ENCODE measurements around the gene ETNK1.
A peak's percentile ranks its signal among the peaks of the same experiment; 100 is the strongest.

Gene ETNK1

GRCh38 chr12:22665476-22665875 lies 40.5 kb downstream of the ETNK1 start:
- no peaks in the 10 kb centered on the region for H3K27me3 ChIP-seq (ENCODE audit: insufficient read depth, low read length, poor library complexity)
- TF ChIP-seq CTCF (IDR thresholded peaks at IDR 0.05; ENCODE audit: borderline replicate concordance, extremely low read depth, low read length, poor library complexity, severe bottlenecking): no peak
- no peak for TF ChIP-seq EZH2 (IDR thresholded peaks at IDR 0.05; ENCODE audit: borderline replicate concordance, low read depth, low read length, severe bottlenecking)
- no peak overlapping the region for H2AFZ ChIP-seq (ENCODE audit: low read depth, low read length)
- H3K9me3 ChIP-seq (ENCODE audit: insufficient read depth, low read length, severe bottlenecking): no peaks in the 10 kb centered on the region
- H3K4me1 ChIP-seq (ENCODE audit: insufficient read depth, low read length): no peaks in the 10 kb centered on the region
- no peak for ATAC-seq (ENCODE audit: insufficient read depth, low read depth)
- H3K79me2 ChIP-seq (ENCODE audit: insufficient read depth, low read length): no peaks in the 10 kb centered on the region
- no peak overlapping the region for H3K9ac ChIP-seq (ENCODE audit: low read depth, low read length)
- no peak overlapping the region for H3K4me3 ChIP-seq (ENCODE audit: low read depth in 1 of 2, low read length in 2 of 2)
- no peak overlapping the region for H3K4me2 ChIP-seq (ENCODE audit: insufficient read depth, low read length)
- DNase-seq: no peak
- no peaks in the 10 kb centered on the region for H4K20me1 ChIP-seq (ENCODE audit: insufficient read depth, low read length)
- H3K36me3 ChIP-seq (ENCODE audit: insufficient read depth, low read length): peaks cover 30% of the 10 kb centered on the region
- no peak overlapping the region for H3K27ac ChIP-seq (ENCODE audit: low read length)

- Histone ChIP-seq H3K4me1 (ENCODE audit: insufficient read depth, low read length) (no peaks in the 10 kb centered on the region), H3K79me2 (ENCODE audit: insufficient read depth, low read length) (no peaks in the 10 kb centered on the region), H4K20me1 (ENCODE audit: insufficient read depth, low read length) (no peaks in the 10 kb centered on the region), H3K27ac (ENCODE audit: low read length) (no peak overlapping the region), H3K9ac (ENCODE audit: low read depth, low read length) (no peak overlapping the region), H3K36me3 (ENCODE audit: insufficient read depth, low read length) (peaks cover 25% of the 10 kb centered on the region), H3K4me3 (ENCODE audit: low read depth in 1 of 2, low read length in 2 of 2) (no peak overlapping the region), H3K9me3 (ENCODE audit: insufficient read depth, low read length, severe bottlenecking) (no peaks in the 10 kb centered on the region), H2AFZ (ENCODE audit: low read depth, low read length) (no peak overlapping the region), H3K27me3 (ENCODE audit: insufficient read depth, low read length, poor library complexity) (no peaks in the 10 kb centered on the region), H3K4me2 (ENCODE audit: insufficient read depth, low read length) (no peak overlapping the region)
- TF ChIP-seq EZH2 (IDR thresholded peaks at IDR 0.05; ENCODE audit: borderline replicate concordance, low read depth, low read length, severe bottlenecking) (no peak), CTCF (IDR thresholded peaks at IDR 0.05; ENCODE audit: borderline replicate concordance, extremely low read depth, low read length, poor library complexity, severe bottlenecking) (no peak)
- DNase-seq (no peak), ATAC-seq (ENCODE audit: insufficient read depth, low read depth) (no peak)
These were observed 42.2 kb downstream of the ETNK1 start for GRCh38 chr12:22667122-22667521.

GRCh38 chr12:22668441-22668840 lies 43.5 kb downstream of the ETNK1 start:
- Histone ChIP-seq H4K20me1 (ENCODE audit: insufficient read depth, low read length) (no peaks in the 10 kb centered on the region), H3K79me2 (ENCODE audit: insufficient read depth, low read length) (no peaks in the 10 kb centered on the region), H3K9ac (ENCODE audit: low read depth, low read length) (no peak overlapping the region), H3K36me3 (ENCODE audit: insufficient read depth, low read length) (peaks cover 32% of the 10 kb centered on the region), H3K4me3 (ENCODE audit: low read depth in 1 of 2, low read length in 2 of 2) (no peak overlapping the region), H3K4me2 (ENCODE audit: insufficient read depth, low read length) (no peak overlapping the region), H3K27ac (ENCODE audit: low read length) (no peak overlapping the region), H2AFZ (ENCODE audit: low read depth, low read length) (no peak overlapping the region), H3K27me3 (ENCODE audit: insufficient read depth, low read length, poor library complexity) (no peaks in the 10 kb centered on the region), H3K9me3 (ENCODE audit: insufficient read depth, low read length, severe bottlenecking) (no peaks in the 10 kb centered on the region), H3K4me1 (ENCODE audit: insufficient read depth, low read length) (no peaks in the 10 kb centered on the region)
- DNase-seq: no peak
- ATAC-seq (ENCODE audit: insufficient read depth, low read depth): no peak
- TF ChIP-seq EZH2 (IDR thresholded peaks at IDR 0.05; ENCODE audit: borderline replicate concordance, low read depth, low read length, severe bottlenecking): no peak
- TF ChIP-seq CTCF (IDR thresholded peaks at IDR 0.05; ENCODE audit: borderline replicate concordance, extremely low read depth, low read length, poor library complexity, severe bottlenecking): no peak

GRCh38 chr12:22670762-22671161 lies 45.8 kb downstream of the ETNK1 start:
- H3K9me3 ChIP-seq (ENCODE audit: insufficient read depth, low read length, severe bottlenecking): no peaks in the 10 kb centered on the region
- ATAC-seq (ENCODE audit: insufficient read depth, low read depth) (no peak), DNase-seq (no peak)
- no peaks in the 10 kb centered on the region for H4K20me1 ChIP-seq (ENCODE audit: insufficient read depth, low read length)
- TF ChIP-seq CTCF (IDR thresholded peaks at IDR 0.05; ENCODE audit: borderline replicate concordance, extremely low read depth, low read length, poor library complexity, severe bottlenecking) (peak; percentile 39), EZH2 (IDR thresholded peaks at IDR 0.05; ENCODE audit: borderline replicate concordance, low read depth, low read length, severe bottlenecking) (no peak)
- H3K4me2 ChIP-seq (ENCODE audit: insufficient read depth, low read length): no peak overlapping the region
- H3K79me2 ChIP-seq (ENCODE audit: insufficient read depth, low read length): no peaks in the 10 kb centered on the region
- no peak overlapping the region for H3K27ac ChIP-seq (ENCODE audit: low read length)
- no peak overlapping the region for H3K9ac ChIP-seq (ENCODE audit: low read depth, low read length)
- no peak overlapping the region for H2AFZ ChIP-seq (ENCODE audit: low read depth, low read length)
- no peak overlapping the region for H3K4me3 ChIP-seq (ENCODE audit: low read depth in 1 of 2, low read length in 2 of 2)
- no peaks in the 10 kb centered on the region for H3K27me3 ChIP-seq (ENCODE audit: insufficient read depth, low read length, poor library complexity)
- no peaks in the 10 kb centered on the region for H3K4me1 ChIP-seq (ENCODE audit: insufficient read depth, low read length)
- H3K36me3 ChIP-seq (ENCODE audit: insufficient read depth, low read length): peaks cover 45% of the 10 kb centered on the region

Data from DND-41 (cell line).